Left ventricle myocardium superior (tissue), 1 donor: ENCODE data around the gene ZNF747. TPM values are rescaled to one million over a fixed set of nuclear protein-coding genes. Genes with fewer than 3 reads are reported as not detected.
"Not testable (repeated sequence)": the region's sequence is repeated elsewhere in the genome, so short reads cannot be mapped to it uniquely, and the experiment has no call there.

Experiments used
- ATAC-seq: fragments of 200-7000 bp; cut with Tn5 transposase; one replicate; pipeline ENCODE4 v1.9.1; 2020; ENCODE audit warnings: mild to moderate bottlenecking, moderate library complexity
- DNase-seq: peaks from one replicate; pipeline ENCODE4 v3.0.0-alpha.2; 2020
- intact Hi-C: fragments of 100-400 bp; cut with micrococcal nuclease; formaldehyde crosslinking; loops from one replicate; pipeline ENCODE4 v1.11.0; 2022
- total RNA-seq: library from RNA; stranded (reverse); fragmentation: NEBNext Ultra II Directional; extraction: Animal tissue kit (Norgen Biotek cat#: 25700); gene quantifications from one replicate; pipeline ENCODE4 v1.2.1, GENCODE V29; 2021
- donor health status: DM: no; HTN: yes; CAD: no; lungs with severe emphysema.

The ZNF747 gene
- total RNA-seq, 1 donor from 2014 or later: 9.0 TPM

GRCh38 chr16:30536391-30537024 lies 1.9 kb upstream of the ZNF747 start:
- intact Hi-C loops, DNase-seq, ATAC-seq: not testable (repeated sequence)

GRCh38 chr16:30535777-30536190 lies 1.1 kb upstream of the ZNF747 start:
- ATAC-seq (peak; percentile 57), DNase-seq (peak; percentile 77)
- intact Hi-C loops: no loop called here

GRCh38 chr16:30535106-30535776 lies 583 bp upstream of the ZNF747 start:
- ATAC-seq: peak; percentile 0
- intact Hi-C loops: no loop called here

GRCh38 chr16:30533748-30534367 lies 800 bp downstream of the ZNF747 start:
- DNase-seq: no peak
- intact Hi-C loops: no loop called here
- ATAC-seq: peak; percentile 2

More at GRCh38 chr16:30535106-30535776, 583 bp upstream of the ZNF747 start:
- no peak for DNase-seq

GRCh38 chr16:30533146-30533522 lies 1.5 kb downstream of the ZNF747 start:
- DNase-seq (no peak), ATAC-seq (no peak)
- intact Hi-C loops: no loop called here

- ATAC-seq (no peak), DNase-seq (no peak)
- intact Hi-C loops: no loop called here
Observed at GRCh38 chr16:30532285-30533145, 2.1 kb downstream of the ZNF747 start.

GRCh38 chr16:30530163-30531037 lies 4.3 kb downstream of the ZNF747 start:
- ATAC-seq: no peak
- DNase-seq: no peak
- intact Hi-C loops: no loop called here

- intact Hi-C loops: no loop called here
- ATAC-seq: no peak
- DNase-seq: no peak
Observed at GRCh38 chr16:30528799-30529457, 5.7 kb downstream of the ZNF747 start.

GRCh38 chr16:30527635-30528178 lies 7.0 kb downstream of the ZNF747 start:
- no peak for ATAC-seq
- intact Hi-C loops: no loop called here
- DNase-seq: no peak

GRCh38 chr16:30526823-30527634 lies 7.6 kb downstream of the ZNF747 start:
- DNase-seq (peak; percentile 99), ATAC-seq (peak; percentile 93)
- intact Hi-C loops: no loop called here

GRCh38 chr16:30526137-30526822 lies 8.4 kb downstream of the ZNF747 start, which contains the start of gene ZNF768:
Gene ZNF768 (minus strand): TSS chr16:30526566. CDS start chr16:30526413, 153 bp downstream.
- intact Hi-C loops: no loop called here
- DNase-seq: peak; percentile 84
- peak; percentile 64 for ATAC-seq

- no peak for ATAC-seq
- intact Hi-C loops: no loop called here
- DNase-seq: no peak
Observed at GRCh38 chr16:30525844-30526136, 8.9 kb downstream of the ZNF747 start.

- DNase-seq (peak; percentile 41), ATAC-seq (no peak)
- intact Hi-C loops: no loop called here
Observed at GRCh38 chr16:30524575-30525568, 9.8 kb downstream of the ZNF747 start.

GRCh38 chr16:30523768-30524574 lies 10.7 kb downstream of the ZNF747 start:
- intact Hi-C loops: no loop called here
- ATAC-seq: no peak
- DNase-seq: peak; percentile 72
